Transverse colon (tissue), 4 donors: ENCODE results near the gene BRINP2. TPM values are rescaled to one million over a fixed set of nuclear protein-coding genes. Genes with fewer than 3 reads are reported as not detected.

Experiments used
- DNase-seq: peaks from one replicate; pipeline ENCODE4 v3.0.0-alpha.2; 2019
- H3K27ac ChIP-seq, 4 donors: fragments of 200-600 bp; sonication (generic); 2 replicates each; pipeline ENCODE4 v1.5.1; 2016 to 2018; ENCODE audit warnings: inconsistent platforms in 4 of 4
- H3K27me3 ChIP-seq: fragments of 200-600 bp; sonication (generic); 2 replicates; pipeline ENCODE4 v1.5.1; 2017; ENCODE audit warnings: inconsistent platforms
- H3K36me3 ChIP-seq, 4 donors: fragments of 200-600 bp; sonication (generic); 2 replicates each; pipeline ENCODE4 v1.5.1; 2017 to 2019; ENCODE audit warnings: inconsistent platforms in 4 of 4
- H3K4me1 ChIP-seq, 4 donors: fragments of 200-600 bp; sonication (generic); 2 replicates each; pipeline ENCODE4 v1.5.1; 2017 to 2020; ENCODE audit warnings: inconsistent platforms in 4 of 4
- H3K4me3 ChIP-seq, 4 donors: fragments of 200-600 bp; sonication (generic); 1 replicate in 1 of 4; 2 replicates in 3 of 4; pipeline versions ENCODE4 v1.5.1 to v1.6.1; 2017 to 2019; ENCODE audit warnings: inconsistent platforms in 4 of 4
- H3K9me3 ChIP-seq, 2 donors: fragments of 200-600 bp; sonication (generic); 2 replicates each; pipeline ENCODE4 v1.5.1; 2017 to 2019; ENCODE audit warnings: inconsistent platforms in 2 of 2
- CTCF ChIP-seq, 5 experiments: fragments of 200-600 bp in 3 of 5; fragments of 450-650 bp in 2 of 5; sonication (generic) in 3 of 5; IDR thresholded peaks; 1 replicate in 2 of 5; 2 replicates in 3 of 5; pipeline ENCODE4 v1.5.1; 2016 to 2017; ENCODE audit warnings: antibody characterized with exemption in 5 of 5, inconsistent platforms in 3 of 5, mild to moderate bottlenecking in 2 of 5, moderate library complexity in 1 of 5
- EP300 ChIP-seq: sonication (generic); formaldehyde crosslinking; IDR thresholded peaks from one replicate; pipeline ENCODE4 v1.6.1; 2017; ENCODE audit warnings: antibody characterized with exemption, low read depth
- POLR2A ChIP-seq: fragments of 450-650 bp; IDR thresholded peaks from one replicate; pipeline ENCODE4 v1.6.1; 2016; ENCODE audit warnings: antibody characterized with exemption, mild to moderate bottlenecking, moderate library complexity
- POLR2AphosphoS5 ChIP-seq, 3 donors: sonication (generic); formaldehyde crosslinking; IDR thresholded peaks; one replicate each; pipeline ENCODE4 v1.6.1; 2016; ENCODE audit warnings: antibody characterized with exemption in 3 of 3
- WGBS, 2 donors: methylation state at CpG; one replicate each; pipeline ENCODE4 v1.1.5; 2018; ENCODE audit warnings: low coverage in 1 of 2; 5-methylcytosine and 5-hydroxymethylcytosine counted together
- in situ Hi-C, 4 donors: fragments of 200-750 bp; cut with MboI; loops; one replicate each; pipeline versions ENCODE4 v1.15.0 to v1.15.1; 2017; ENCODE audit warnings: low sequenced_read_pairs in 3 of 4, low pct_ligation_motif_present in 1 of 4, low pct_unique_long_range_greater_than_20kb in 1 of 4
- intact Hi-C: fragments of 100-400 bp; cut with DNase I; formaldehyde crosslinking; loops from one replicate; pipeline ENCODE4 v1.15.1; 2023; ENCODE audit warnings: low total_unique reads
- total RNA-seq, 4 donors: library from RNA; depleted of rRNA; stranded (reverse); fragments of >200 nt; gene quantifications; one replicate each; pipeline ENCODE4 v1.1.0, GENCODE V29; 2016

The BRINP2 gene
- total RNA-seq, 4 donors from 2014 or later: not detected

GRCh38 chr1:177223359-177223758 lies 52.6 kb downstream of the BRINP2 start:
- H3K9me3 ChIP-seq: no peaks in the 10 kb centered on the region
- H3K36me3 ChIP-seq: no peaks in the 10 kb centered on the region
- no peak for DNase-seq
- H3K4me1 ChIP-seq: peaks cover 0 to 7% (median 3%) of the 10 kb centered on the region in 4 donors
- H3K27me3 ChIP-seq: no peaks in the 10 kb centered on the region
- no peak overlapping the region for H3K4me3 ChIP-seq
- TF ChIP-seq POLR2AphosphoS5 (IDR thresholded peaks at IDR 0.05) (no peak), EP300 (no peak), POLR2A (no peak), CTCF (IDR thresholded peaks at IDR 0.05) (no peak)
- intact Hi-C loops: no loop called here
- WGBS, 2 donors: 74 to 92% methylated on average over 2 of the region's 2 CpGs
- in situ Hi-C loops: no loop called here
- H3K27ac ChIP-seq: no peak overlapping the region

- WGBS, 2 donors: 64 to 86% methylated on average over 2 to 8 of the region's 8 CpGs
- H3K36me3 ChIP-seq: no peaks in the 10 kb centered on the region
- H3K4me1 ChIP-seq: no peaks in the 10 kb centered on the region
- H3K27me3 ChIP-seq: no peaks in the 10 kb centered on the region
- no peak for DNase-seq
- H3K4me3 ChIP-seq: no peak overlapping the region
- TF ChIP-seq EP300 (no peak), POLR2AphosphoS5 (IDR thresholded peaks at IDR 0.05) (no peak), POLR2A (no peak), CTCF (IDR thresholded peaks at IDR 0.05) (no peak)
- no peak overlapping the region for H3K27ac ChIP-seq
- intact Hi-C loops (no loop called here), in situ Hi-C loops (no loop called here)
- no peaks in the 10 kb centered on the region for H3K9me3 ChIP-seq
These were observed 57.4 kb downstream of the BRINP2 start for GRCh38 chr1:177227978-177228692.

GRCh38 chr1:177228693-177229065 lies 57.9 kb downstream of the BRINP2 start:
- no peaks in the 10 kb centered on the region for H3K4me1 ChIP-seq
- no peak overlapping the region for H3K4me3 ChIP-seq
- no peak for TF ChIP-seq CTCF (IDR thresholded peaks at IDR 0.05)
- no peak for TF ChIP-seq POLR2A
- TF ChIP-seq EP300: no peak
- no peak for TF ChIP-seq POLR2AphosphoS5 (IDR thresholded peaks at IDR 0.05)
- no peak overlapping the region for H3K27ac ChIP-seq
- H3K9me3 ChIP-seq: no peaks in the 10 kb centered on the region
- H3K27me3 ChIP-seq: no peaks in the 10 kb centered on the region
- H3K36me3 ChIP-seq: no peaks in the 10 kb centered on the region
- in situ Hi-C loops (no loop called here), intact Hi-C loops (no loop called here)
- DNase-seq: no peak
- 71% methylated on average over 4 of the region's 4 CpGs; no CpG with 5 or more reads in 1 of the 2 donors for WGBS, 2 donors

- TF ChIP-seq CTCF (IDR thresholded peaks at IDR 0.05) (no peak), EP300 (no peak), POLR2A (no peak), POLR2AphosphoS5 (IDR thresholded peaks at IDR 0.05) (no peak)
- H3K27me3 ChIP-seq: no peaks in the 10 kb centered on the region
- in situ Hi-C loops: no loop called here
- no peaks in the 10 kb centered on the region for H3K4me1 ChIP-seq
- DNase-seq: no peak
- WGBS, 2 donors: 91 to 96% methylated on average over 4 to 16 of the region's 20 CpGs
- no peaks in the 10 kb centered on the region for H3K36me3 ChIP-seq
- no peak overlapping the region for H3K27ac ChIP-seq
- intact Hi-C loops: no loop called here
- H3K9me3 ChIP-seq: no peaks in the 10 kb centered on the region
- H3K4me3 ChIP-seq: no peak overlapping the region
These were observed 59.0 kb downstream of the BRINP2 start for GRCh38 chr1:177229781-177230180.
